ENCODE data around the gene CANX. TPM values are rescaled to one million over a fixed set of nuclear protein-coding genes. Genes with fewer than 3 reads are reported as not detected.
A peak's percentile ranks its signal among the peaks of the same experiment; 100 is the strongest.

The CANX gene
- total and polyA plus RNA-seq, 9 of the 15 experiments (the other 6 are each of a cell fraction or from before 2014, with no cell fraction given): 155 to 893 (median 589) TPM

- TF ChIP-seq FOXA1 (IDR thresholded peaks at IDR 0.05; ENCODE audit: borderline replicate concordance): no peak
- TF ChIP-seq HNRNPL (IDR thresholded peaks at IDR 0.05; ENCODE audit: low read depth, low read length): 0 out of 2 replicates have a peak, but pooled peaks have one; percentile 53
- TF ChIP-seq CBFB (CRISPR knock-in tag; IDR thresholded peaks at IDR 0.05): 0 out of 2 replicates have a peak, but pooled peaks have one; percentile 57
- peak; percentile 77 for TF ChIP-seq TFAP4 (CRISPR knock-in tag; IDR thresholded peaks at IDR 0.05; ENCODE audit: borderline replicate concordance)
- peak; percentile 92; the same call in 1 of the 2 replicates for TF ChIP-seq POLR2AphosphoS2 (IDR thresholded peaks at IDR 0.05; ENCODE audit: low read length)
- peak in 1 of 2 experiments; percentile 34; a peak in 1 of 4 replicates for TF ChIP-seq RCOR1 (IDR thresholded peaks at IDR 0.05; ENCODE audit: borderline replicate concordance in 1 of 2, low read depth in 2 of 2, low read length in 2 of 2)
- TF ChIP-seq NR4A1 (CRISPR knock-in tag; IDR thresholded peaks at IDR 0.05): 0 out of 2 replicates have a peak, but pooled peaks have one; percentile 29
- peak; percentile 73; the same call in 1 of the 2 replicates for TF ChIP-seq NR4A1 (tag; IDR thresholded peaks at IDR 0.05)
- TF ChIP-seq LARP7 (IDR thresholded peaks at IDR 0.05): peak; percentile 84; the same call in 1 of the 2 replicates
- TF ChIP-seq TCF3 (CRISPR knock-in tag; IDR thresholded peaks at IDR 0.05): peak; percentile 26; the same call in 1 of the 2 replicates
- no peak for TF ChIP-seq ID3 (CRISPR knock-in tag; IDR thresholded peaks at IDR 0.05)
- peak; percentile 51 for TF ChIP-seq ID3 (tag; IDR thresholded peaks at IDR 0.05)
- no peak for TF ChIP-seq HOMEZ (CRISPR knock-in tag; IDR thresholded peaks at IDR 0.05)
- TF ChIP-seq ZFP91 (CRISPR knock-in tag; IDR thresholded peaks at IDR 0.05): no peak
- no peak; the same call in none of the 2 replicates for TF ChIP-seq ZNF511 (CRISPR knock-in tag; IDR thresholded peaks at IDR 0.05)
- peak; percentile 98 for TF ChIP-seq ZBTB2 (IDR thresholded peaks at IDR 0.05)
- peak; percentile 96 for TF ChIP-seq MEIS2 (IDR thresholded peaks at IDR 0.05; ENCODE audit: partially characterized antibody)
- 0 out of 2 replicates have a peak, but pooled peaks have one; percentile 61 for TF ChIP-seq ZNF77 (CRISPR knock-in tag; IDR thresholded peaks at IDR 0.05)
- TF ChIP-seq CREB5 (CRISPR knock-in tag; IDR thresholded peaks at IDR 0.05): no peak
These were observed 20.3 kb upstream of the CANX start (continued) for GRCh38 chr5:179678223-179679013.
